Hepatocyte (in vitro differentiated cells): ENCODE measurements around the gene ITPR3.

Experiments
- CTCF ChIP-seq: fragments of 200-600 bp; sonication (generic); IDR thresholded peaks from 2 replicates; pipeline ENCODE4 v1.5.1; 2016; ENCODE audit warnings: antibody characterized with exemption, mild to moderate bottlenecking; ENCODE audit not compliant: poor library complexity
- EZH2 ChIP-seq: fragments of 200-600 bp; sonication (generic); IDR thresholded peaks from 2 replicates; pipeline ENCODE4 v1.6.1; 2016; ENCODE audit warnings: antibody characterized with exemption, mild to moderate bottlenecking, borderline replicate concordance
- EZH2phosphoT487 ChIP-seq: fragments of 200-600 bp; sonication (generic); IDR thresholded peaks from one replicate; pipeline ENCODE4 v1.6.1; 2018; ENCODE audit warnings: antibody characterized with exemption, mild to moderate bottlenecking, low read depth, moderate library complexity; ENCODE audit not compliant: unreplicated experiment, severe bottlenecking

- TF ChIP-seq CTCF (no peak), EZH2 (no peak), EZH2phosphoT487 (no peak)
Measured at GRCh38 chr6:33693186-33694105, 72.3 kb downstream of the ITPR3 start.
